Measurements from ENCODE around the gene MAN2A2.
"Not testable (repeated sequence)": the region's sequence is repeated elsewhere in the genome, so short reads cannot be mapped to it uniquely, and the experiment has no call there.

Gene MAN2A2

DNA sequence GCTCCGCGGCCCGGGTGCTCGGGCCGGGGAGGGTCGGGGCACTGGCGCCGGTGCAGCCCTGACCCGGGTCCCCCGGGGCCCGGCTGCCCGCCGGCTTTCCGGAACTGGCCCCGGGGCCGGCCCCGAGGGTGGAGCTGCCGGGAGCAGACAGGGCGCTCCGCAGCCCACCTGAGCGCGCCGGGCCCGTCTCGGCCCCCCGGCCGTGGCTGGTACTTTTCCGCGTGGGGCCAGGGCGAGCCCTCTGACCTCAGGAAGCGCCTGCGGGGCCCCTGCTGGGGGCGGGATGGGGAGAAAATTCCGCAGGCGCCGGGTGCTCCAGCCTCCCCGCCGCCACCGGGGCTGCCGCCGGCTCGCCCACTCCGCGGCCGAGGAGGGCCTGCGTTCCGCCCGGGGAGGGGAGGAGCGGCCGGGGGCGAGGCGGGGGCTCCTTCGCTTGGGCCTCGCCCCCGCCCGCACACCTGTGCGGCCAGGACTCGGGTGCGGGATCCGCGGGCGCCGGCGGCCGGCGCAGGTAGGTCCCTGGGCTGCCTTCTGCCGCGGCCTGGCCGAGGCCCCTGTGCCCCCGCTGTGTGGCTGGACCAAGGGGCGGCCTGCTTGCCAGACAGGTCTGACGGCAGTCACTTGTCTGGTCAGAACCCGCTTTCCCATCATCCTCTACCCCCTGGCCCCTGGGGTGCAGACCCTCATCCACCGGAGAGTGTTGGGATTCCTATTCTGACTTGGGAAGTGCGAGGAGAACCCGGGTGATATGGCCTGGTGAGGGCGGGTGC lies 31.2 kb upstream of the MAN2A2 start:
- no peak for DNase-seq

DNA sequence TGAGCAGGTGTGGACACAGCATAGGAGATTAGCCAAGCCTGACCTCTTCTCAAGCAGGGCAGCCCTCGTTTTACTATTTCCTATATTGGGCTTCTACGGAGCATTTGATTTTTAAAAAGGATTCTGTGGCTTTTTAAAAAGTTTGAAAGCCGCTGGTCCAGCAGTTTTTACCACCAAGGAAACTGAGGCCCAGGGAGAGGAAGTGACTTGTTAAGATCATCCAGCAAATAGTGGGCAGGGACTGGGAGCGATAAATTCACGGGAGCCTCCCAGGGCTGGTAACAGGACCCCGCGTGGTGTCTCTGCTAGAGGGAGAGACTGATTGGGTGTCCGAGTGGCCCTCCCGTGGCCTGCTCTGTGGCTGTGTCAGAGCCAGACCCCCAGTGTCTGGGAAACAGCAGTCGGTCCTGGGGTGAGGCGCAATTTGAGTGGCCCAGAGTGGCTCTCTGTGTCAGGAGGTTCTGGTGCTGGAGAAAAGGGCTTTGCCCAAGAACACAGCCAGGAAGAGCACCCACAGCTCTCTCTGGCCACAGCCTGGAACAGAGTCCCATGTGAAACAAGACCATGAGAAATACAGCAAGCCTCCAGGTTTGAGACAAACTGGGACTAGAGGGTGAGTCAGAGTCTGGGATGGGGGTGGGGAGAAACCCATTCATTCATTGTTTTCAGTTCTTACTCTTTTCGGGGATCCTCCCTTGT lies 30.5 kb upstream of the MAN2A2 start:
- no peak for DNase-seq

DNA sequence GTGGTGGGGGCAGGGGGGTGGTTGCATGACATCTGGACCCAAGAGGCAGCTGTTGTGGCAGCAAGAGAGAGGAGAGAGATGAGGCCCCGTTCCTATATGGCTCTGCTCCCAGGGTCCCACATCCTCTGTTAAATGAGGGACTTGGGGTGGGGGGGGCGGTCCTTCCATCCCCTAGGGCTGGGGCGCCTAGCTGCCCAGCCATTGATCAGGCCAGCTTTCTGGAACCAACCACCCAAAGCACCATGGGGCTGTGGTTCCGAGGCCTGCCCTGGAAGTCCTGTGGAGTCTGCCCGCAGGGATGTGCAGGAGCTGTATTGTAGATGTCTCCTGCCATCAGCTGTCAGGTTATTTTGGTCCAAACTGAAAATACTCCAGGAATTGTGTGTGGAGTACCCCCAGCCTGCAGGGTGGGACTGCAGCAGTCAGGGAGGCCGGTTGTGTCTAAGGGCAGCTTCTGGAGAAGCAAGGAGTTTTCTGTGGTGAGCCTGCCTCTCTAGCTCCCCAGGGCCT lies 29.6 kb upstream of the MAN2A2 start:
- DNase-seq = no peak

DNA sequence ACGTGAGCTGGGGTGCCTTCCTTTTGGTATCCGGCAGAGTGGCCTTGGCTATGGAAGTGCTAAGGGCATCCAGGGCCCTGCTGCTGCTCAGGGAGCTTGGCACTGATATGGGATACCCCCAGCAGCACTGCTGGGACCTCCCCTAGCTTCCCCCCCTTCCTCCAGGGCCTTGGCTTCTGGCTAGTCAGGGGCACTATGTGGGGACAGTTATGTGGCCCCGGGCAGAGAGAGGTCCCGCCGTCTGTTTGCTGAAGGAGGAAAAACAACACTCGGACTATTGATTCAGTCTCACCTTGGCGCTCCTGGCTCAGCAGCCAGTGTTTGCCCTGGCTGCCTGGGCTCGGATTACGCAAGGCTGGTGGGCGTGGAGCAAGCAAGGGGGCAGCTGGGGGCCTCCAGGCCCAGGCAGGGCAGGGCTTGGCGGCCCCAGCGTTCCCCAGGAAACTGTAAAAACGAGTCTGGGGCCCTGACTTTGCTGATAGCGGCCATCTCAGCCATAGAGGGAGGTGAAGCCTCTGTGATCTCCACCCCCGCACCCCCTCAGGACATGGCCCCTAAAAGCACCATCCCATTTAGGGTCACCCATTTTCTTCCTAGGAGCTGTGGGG lies 29.0 kb upstream of the MAN2A2 start:
- no peak for DNase-seq

DNA sequence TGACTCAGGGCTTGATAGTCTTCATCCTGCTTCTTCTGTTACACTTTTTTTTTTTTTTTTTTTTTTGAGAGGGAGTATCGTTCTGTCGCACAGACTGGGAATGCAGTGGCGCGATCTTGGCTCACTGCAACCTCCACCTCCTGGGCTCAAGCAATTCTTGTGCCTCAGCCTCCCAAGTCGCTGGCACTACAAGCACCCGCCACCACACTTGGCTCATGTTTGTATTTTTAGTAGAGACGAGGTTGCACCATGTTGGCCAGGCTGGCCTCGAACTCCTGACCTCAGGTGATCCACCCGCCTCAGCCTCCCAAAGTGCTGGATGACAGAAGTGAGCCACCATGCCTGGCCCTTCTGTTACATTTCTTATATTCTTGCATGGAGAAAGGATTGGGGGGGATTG lies 28.1 kb upstream of the MAN2A2 start:
- not testable (repeated sequence) for DNase-seq

DNA sequence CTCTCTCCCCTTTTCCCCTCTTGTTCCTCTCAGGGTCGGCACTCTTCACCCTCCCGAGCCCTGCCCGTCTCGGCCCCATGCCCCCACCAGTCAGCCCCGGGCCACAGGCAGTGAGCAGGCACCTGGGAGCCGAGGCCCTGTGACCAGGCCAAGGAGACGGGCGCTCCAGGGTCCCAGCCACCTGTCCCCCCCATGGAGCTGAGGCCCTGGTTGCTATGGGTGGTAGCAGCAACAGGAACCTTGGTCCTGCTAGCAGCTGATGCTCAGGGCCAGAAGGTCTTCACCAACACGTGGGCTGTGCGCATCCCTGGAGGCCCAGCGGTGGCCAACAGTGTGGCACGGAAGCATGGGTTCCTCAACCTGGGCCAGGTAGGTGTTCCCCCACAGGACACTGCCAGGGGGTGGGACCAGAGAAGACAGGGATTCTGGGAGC lies 27.5 kb upstream of the MAN2A2 start:
- no peak for DNase-seq

DNA sequence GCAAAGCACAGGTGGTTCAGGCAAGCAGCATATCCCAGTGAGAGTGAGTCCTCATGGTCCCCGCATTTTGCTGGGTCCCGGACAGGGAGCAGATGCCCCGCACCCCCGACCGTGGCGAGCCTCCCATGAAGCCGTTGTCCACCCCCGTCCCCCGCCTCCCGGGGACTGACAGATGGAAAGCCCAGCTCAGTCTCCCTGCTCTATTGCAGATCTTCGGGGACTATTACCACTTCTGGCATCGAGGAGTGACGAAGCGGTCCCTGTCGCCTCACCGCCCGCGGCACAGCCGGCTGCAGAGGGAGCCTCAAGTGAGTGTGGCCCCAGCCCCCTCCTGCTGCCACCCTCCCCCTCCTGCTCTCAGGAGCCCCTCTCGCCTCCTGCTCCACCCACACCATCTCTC lies 27.1 kb upstream of the MAN2A2 start:
- DNase-seq = no peak

DNA sequence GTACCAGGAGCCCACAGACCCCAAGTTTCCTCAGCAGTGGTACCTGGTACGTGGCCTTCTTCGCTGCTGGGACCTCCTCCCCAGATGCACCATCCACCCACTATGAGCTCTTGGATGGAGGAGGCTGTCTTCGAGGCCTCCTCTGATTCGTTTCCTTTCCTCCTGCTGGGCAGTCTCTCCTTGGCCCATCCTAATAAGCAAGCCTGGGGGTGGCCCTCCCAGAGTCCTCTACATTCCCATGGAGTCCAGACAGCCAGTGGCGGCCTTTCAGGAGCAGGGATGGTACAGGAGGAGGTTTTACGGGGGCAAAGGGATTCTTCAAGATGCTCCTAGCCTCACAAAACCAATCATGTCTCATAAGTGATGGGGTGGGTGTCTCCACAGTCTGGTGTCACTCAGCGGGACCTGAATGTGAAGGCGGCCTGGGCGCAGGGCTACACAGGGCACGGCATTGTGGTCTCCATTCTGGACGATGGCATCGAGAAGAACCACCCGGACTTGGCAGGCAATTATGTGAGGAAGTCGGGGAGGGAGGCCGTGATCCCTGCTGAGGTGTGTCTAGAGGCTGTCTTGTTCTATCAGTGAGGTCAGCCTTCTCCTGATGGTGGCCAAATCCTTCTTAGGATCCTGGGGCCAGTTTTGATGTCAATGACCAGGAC lies 26.5 kb upstream of the MAN2A2 start:
- DNase-seq = no peak

DNA sequence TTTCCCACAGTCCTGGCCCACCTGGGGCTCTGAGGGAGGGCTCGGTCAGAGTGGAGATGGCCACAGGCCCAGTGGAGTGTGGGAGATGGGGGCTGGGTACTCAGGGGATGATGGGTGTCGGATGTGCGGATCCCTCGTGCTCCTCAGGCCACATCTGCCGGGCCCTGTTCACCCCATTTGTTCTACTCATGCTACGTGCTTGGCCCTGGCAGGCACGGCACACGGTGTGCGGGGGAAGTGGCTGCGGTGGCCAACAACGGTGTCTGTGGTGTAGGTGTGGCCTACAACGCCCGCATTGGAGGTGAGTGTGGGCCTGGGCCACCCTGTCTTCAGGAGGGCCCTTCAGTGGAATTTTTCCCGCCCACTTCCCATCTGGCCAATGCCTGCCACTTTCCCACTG lies 25.8 kb upstream of the MAN2A2 start:
- DNase-seq = no peak

DNA sequence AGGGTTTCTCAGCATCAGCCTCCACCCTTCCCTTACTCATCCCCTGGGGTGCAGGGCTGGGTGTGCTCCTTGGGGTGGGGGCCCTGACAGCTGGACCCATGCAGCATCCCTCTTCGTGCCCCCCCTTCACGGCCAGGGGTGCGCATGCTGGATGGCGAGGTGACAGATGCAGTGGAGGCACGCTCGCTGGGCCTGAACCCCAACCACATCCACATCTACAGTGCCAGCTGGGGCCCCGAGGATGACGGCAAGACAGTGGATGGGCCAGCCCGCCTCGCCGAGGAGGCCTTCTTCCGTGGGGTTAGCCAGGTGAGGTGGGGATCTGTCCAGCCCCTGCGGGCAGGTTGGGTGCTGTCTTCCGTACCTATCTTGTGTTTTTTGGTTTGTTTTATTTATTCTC lies 25.1 kb upstream of the MAN2A2 start:
- DNase-seq = no peak

DNA sequence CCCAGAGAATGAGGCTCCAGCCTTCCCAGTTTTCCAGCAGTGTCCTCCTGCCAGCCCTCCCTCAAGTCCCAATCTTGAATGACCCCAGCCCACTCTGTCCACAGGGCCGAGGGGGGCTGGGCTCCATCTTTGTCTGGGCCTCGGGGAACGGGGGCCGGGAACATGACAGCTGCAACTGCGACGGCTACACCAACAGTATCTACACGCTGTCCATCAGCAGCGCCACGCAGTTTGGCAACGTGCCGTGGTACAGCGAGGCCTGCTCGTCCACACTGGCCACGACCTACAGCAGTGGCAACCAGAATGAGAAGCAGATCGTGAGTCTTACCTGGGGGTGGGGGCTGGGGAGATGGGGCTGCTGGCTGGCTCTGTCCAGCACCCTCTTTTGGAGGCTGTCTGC lies 24.4 kb upstream of the MAN2A2 start:
- DNase-seq = no peak

DNA sequence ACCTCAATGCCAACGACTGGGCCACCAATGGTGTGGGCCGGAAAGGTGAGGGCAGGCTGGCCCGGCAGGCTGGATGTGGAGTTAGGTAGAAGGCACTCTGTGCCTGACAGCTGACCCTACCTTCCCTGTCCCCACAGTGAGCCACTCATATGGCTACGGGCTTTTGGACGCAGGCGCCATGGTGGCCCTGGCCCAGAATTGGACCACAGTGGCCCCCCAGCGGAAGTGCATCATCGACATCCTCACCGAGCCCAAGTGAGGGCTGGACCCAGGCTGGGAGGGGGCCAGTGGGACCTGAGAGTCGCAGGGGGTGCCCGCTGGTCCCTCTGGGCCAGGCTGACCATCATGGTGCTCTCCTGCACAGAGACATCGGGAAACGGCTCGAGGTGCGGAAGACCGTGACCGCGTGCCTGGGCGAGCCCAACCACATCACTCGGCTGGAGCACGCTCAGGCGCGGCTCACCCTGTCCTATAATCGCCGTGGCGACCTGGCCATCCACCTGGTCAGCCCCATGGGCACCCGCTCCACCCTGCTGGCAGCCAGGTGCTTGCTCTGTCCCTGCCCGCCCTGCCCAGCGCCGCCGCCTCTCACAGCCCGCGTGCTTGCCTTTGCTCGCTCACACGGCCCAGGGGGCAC lies 23.3 kb upstream of the MAN2A2 start:
- DNase-seq = no peak

DNA sequence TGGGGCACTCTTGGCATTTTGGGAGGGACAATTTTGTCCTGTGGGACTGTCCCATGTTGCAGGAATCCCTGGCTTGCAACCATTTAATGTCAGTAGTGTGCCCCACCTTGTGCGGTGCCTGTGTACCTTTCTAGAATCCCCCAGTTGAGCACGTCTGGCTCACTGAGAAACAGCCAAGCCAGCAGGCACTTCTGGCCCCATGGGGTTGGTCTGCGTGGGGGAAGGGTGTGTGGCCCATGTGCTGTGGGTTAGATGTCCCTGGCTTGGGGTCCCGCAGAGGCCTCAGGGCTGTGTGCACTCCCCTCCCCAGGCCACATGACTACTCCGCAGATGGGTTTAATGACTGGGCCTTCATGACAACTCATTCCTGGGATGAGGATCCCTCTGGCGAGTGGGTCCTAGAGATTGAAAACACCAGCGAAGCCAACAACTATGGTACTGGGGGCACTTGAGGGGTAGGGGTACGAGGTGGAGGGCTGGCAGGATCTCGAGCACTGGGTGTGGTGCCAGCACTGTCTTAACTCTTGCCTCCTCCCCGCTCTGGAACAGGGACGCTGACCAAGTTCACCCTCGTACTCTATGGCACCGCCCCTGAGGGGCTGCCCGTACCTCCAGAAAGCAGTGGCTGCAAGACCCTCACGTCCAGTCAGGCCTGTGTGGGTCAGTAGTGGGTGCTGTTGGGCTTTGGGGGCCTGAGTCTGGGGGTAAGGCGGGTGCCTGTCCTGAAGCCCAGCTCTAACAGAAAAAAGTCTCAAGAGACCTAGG lies 22.5 kb upstream of the MAN2A2 start:
- no peak for DNase-seq

DNA sequence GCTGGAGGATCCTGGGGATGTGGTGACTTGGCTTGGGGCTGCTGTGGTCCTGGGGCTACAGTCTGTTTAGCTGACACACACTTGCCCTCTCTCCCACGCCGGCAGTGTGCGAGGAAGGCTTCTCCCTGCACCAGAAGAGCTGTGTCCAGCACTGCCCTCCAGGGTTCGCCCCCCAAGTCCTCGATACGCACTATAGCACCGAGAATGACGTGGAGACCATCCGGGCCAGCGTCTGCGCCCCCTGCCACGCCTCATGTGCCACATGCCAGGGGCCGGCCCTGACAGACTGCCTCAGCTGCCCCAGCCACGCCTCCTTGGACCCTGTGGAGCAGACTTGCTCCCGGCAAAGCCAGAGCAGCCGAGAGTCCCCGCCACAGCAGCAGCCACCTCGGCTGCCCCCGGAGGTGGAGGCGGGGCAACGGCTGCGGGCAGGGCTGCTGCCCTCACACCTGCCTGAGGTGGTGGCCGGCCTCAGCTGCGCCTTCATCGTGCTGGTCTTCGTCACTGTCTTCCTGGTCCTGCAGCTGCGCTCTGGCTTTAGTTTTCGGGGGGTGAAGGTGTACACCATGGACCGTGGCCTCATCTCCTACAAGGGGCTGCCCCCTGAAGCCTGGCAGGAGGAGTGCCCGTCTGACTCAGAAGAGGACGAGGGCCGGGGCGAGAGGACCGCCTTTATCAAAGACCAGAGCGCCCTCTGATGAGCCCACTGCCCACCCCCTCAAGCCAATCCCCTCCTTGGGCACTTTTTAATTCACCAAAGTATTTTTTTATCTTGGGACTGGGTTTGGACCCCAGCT lies 21.7 kb upstream of the MAN2A2 start:
- DNase-seq = no peak

DNA sequence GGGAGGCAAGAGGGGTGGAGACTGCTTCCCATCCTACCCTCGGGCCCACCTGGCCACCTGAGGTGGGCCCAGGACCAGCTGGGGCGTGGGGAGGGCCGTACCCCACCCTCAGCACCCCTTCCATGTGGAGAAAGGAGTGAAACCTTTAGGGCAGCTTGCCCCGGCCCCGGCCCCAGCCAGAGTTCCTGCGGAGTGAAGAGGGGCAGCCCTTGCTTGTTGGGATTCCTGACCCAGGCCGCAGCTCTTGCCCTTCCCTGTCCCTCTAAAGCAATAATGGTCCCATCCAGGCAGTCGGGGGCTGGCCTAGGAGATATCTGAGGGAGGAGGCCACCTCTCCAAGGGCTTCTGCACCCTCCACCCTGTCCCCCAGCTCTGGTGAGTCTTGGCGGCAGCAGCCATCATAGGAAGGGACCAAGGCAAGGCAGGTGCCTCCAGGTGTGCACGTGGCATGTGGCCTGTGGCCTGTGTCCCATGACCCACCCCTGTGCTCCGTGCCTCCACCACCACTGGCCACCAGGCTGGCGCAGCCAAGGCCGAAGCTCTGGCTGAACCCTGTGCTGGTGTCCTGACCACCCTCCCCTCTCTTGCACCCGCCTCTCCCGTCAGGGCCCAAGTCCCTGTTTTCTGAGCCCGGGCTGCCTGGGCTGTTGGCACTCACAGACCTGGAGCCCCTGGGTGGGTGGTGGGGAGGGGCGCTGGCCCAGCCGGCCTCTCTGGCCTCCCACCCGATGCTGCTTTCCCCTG lies 21.0 kb upstream of the MAN2A2 start:
- DNase-seq = no peak

DNA sequence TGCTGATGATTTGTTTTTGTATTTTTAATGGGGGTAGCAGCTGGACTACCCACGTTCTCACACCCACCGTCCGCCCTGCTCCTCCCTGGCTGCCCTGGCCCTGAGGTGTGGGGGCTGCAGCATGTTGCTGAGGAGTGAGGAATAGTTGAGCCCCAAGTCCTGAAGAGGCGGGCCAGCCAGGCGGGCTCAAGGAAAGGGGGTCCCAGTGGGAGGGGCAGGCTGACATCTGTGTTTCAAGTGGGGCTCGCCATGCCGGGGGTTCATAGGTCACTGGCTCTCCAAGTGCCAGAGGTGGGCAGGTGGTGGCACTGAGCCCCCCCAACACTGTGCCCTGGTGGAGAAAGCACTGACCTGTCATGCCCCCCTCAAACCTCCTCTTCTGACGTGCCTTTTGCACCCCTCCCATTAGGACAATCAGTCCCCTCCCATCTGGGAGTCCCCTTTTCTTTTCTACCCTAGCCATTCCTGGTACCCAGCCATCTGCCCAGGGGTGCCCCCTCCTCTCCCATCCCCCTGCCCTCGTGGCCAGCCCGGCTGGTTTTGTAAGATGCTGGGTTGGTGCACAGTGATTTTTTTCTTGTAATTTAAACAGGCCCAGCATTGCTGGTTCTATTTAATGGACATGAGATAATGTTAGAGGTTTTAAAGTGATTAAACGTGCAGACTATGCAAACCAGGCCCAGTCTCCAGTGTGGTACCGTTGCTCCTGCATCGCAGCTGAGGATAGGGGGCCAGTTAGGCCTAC lies 20.1 kb upstream of the MAN2A2 start:
- DNase-seq = no peak

DNA sequence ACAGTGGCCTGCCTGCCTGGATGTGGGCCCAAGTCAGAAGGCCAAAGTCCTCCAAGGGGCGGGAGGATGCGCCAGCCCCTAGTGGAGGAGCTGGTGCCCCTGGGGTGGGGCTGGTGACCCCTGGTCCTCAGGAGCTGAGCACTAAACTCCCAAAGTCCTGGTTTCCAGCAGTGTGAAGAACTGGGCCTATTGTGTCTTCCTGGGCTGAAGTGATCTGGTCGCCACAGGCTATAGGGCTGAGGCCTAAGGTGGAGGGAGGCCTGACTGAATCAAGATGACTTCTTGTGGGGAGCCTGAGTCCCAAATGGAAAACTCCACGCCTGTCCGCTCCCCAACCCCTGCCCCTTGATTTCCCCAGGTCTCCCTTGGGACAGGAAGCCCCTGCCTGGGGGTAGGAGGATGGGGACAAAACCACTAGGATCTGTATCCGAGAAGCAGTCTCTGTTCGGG lies 19.6 kb upstream of the MAN2A2 start:
- no peak for DNase-seq

DNA sequence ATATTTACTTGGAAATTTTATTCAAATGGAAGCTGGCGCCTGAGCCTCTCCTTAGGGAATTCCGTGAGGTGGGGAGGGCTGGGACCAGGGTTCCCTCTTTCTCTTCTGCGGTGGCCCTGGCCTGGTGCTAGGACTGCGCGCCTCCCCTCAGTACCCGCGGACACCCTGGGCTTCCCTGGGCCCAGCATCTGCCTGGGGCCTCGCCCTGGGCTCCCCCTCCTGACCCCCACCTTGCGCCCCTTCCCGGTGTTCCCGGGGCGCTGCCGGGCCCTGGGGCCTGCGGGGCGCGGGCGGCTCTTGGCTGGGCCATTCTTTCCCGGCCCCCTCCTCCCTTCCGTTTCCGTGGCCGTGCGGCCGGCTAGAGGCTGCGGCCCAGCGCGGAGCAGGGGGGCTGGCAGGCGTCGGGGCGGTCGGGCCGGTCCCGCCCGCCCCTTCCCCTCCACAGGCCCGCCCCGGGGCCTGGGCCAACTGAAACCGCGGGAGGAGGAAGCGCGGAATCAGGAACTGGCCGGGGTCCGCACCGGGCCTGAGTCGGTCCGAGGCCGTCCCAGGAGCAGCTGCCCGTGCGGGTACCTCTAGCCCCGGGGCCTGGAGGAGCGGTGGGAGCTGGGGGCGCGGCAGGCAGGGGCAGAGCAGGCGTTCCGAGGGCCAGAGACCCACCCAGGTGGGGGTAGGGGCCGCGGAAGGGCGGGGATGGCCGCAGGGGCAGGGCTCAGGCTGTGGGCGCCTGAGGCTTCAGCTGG lies 19.0 kb upstream of the MAN2A2 start, which contains the start of gene FES:
Gene FES (plus strand): TSS at position 529 of the 743 bp plus-strand sequence. CDS start 542 bp downstream, outside the sequence.
- no peak for DNase-seq

Measured in effector CD4-positive, alpha-beta T cell (primary cell).